Right lobe of liver (tissue), 4 donors: ENCODE data around the gene ICA1.

Source experiments
- POLR2A ChIP-seq: fragments of 450-650 bp; IDR thresholded peaks from one replicate; pipeline ENCODE4 v1.6.1; 2017; ENCODE audit warnings: antibody characterized with exemption, mild to moderate bottlenecking
- TF ChIP-seq, protein P1 (sequence below), 4 donors: fragments of 200-600 bp in 3 of 4; fragments of 450-650 bp in 1 of 4; IDR thresholded peaks; one replicate each; pipeline versions ENCODE4 v1.5.1 to v1.8.0; 2016 to 2022; ENCODE audit warnings: antibody characterized with exemption in 4 of 4, mild to moderate bottlenecking in 2 of 4
- donor health status: DM: no; HTN: no; CAD: no.
- donor health status: DM: no; HTN: no; CAD: no.
- donor health status: DM: no; HTN: yes; CAD: no.

DNA sequence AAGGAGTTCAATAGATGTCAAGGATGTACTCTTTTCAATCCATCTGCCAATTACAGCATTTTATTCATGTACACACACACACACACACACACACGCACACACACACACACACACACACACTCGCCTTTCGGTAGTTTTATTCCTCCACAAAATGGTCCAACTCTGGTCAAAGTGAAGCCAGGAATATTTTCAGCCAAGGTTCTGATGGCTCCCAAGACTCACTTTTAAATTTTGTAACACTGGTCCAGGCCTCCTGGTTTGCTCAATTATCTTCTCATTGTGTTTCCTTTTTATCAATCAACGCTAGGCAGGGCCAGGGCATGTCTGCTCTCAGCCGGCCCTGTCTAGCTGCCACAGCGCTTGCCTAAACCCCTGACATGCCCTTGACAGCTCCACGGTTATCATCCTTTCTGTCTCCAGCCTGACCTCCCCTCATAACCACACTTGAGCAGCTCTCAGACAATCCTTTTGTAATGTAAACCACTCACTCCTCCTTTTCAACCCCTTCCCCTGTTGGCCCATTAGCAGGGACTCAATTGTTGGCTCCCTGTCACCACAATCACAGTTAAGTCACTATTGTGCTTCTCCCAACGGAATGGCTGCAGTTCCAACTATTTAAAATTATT lies 115.1 kb downstream of the ICA1 start:
- TF ChIP-seq, protein P1, sequence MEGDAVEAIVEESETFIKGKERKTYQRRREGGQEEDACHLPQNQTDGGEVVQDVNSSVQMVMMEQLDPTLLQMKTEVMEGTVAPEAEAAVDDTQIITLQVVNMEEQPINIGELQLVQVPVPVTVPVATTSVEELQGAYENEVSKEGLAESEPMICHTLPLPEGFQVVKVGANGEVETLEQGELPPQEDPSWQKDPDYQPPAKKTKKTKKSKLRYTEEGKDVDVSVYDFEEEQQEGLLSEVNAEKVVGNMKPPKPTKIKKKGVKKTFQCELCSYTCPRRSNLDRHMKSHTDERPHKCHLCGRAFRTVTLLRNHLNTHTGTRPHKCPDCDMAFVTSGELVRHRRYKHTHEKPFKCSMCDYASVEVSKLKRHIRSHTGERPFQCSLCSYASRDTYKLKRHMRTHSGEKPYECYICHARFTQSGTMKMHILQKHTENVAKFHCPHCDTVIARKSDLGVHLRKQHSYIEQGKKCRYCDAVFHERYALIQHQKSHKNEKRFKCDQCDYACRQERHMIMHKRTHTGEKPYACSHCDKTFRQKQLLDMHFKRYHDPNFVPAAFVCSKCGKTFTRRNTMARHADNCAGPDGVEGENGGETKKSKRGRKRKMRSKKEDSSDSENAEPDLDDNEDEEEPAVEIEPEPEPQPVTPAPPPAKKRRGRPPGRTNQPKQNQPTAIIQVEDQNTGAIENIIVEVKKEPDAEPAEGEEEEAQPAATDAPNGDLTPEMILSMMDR (IDR thresholded peaks at IDR 0.05) = no peak
- TF ChIP-seq POLR2A = no peak
